OCI-LY3 (cell line): ENCODE results near the gene HAP1.

Experiments used
- CTCF ChIP-seq: fragments of 200-600, 300-600 bp; sonication (generic); IDR thresholded peaks from 2 replicates; pipeline ENCODE4 v1.5.1; 2014; ENCODE audit warnings: antibody characterized with exemption, low read length, low read depth
- EZH2phosphoT487 ChIP-seq: fragments of 200-600 bp; shearing (Covaris generic); IDR thresholded peaks from 2 replicates; pipeline ENCODE4 v1.6.1; 2018; ENCODE audit warnings: antibody characterized with exemption, mixed run types, low read depth

GRCh38 chr17:41762391-41762790, 27.9 kb upstream of the HAP1 start:
- TF ChIP-seq CTCF (no peak), EZH2phosphoT487 (no peak)
